IPS-18c (cell line): Measurements from ENCODE around the gene INPP5A.

Source experiments
- H3K4me3 ChIP-seq: 2 replicates; pipeline ENCODE4 v1.7.0; 2013; ENCODE audit warnings: low read depth, mild to moderate bottlenecking, low read length, moderate library complexity; ENCODE audit not compliant: insufficient read depth
- H3K9me3 ChIP-seq: one replicate; pipeline ENCODE4 v1.6.1; 2013; ENCODE audit warnings: mild to moderate bottlenecking, low read length, moderate library complexity; ENCODE audit not compliant: control insufficient read depth, insufficient read depth

INPP5A gene

GRCh38 chr10:132632851-132633684, 95.5 kb downstream of the INPP5A start:
- Histone ChIP-seq H3K4me3 (no peak overlapping the region), H3K9me3 (no peaks in the 10 kb centered on the region)

- Histone ChIP-seq H3K4me3 (no peak overlapping the region), H3K9me3 (no peaks in the 10 kb centered on the region)
Measured at GRCh38 chr10:132634241-132634946, 96.8 kb downstream of the INPP5A start.

- Histone ChIP-seq H3K4me3 (no peak overlapping the region), H3K9me3 (no peaks in the 10 kb centered on the region)
Measured at GRCh38 chr10:132634947-132635271, 97.3 kb downstream of the INPP5A start.

GRCh38 chr10:132636358-132636757, 98.8 kb downstream of the INPP5A start:
- Histone ChIP-seq H3K9me3 (no peaks in the 10 kb centered on the region), H3K4me3 (no peak overlapping the region)

GRCh38 chr10:132637477-132638129, 100.0 kb downstream of the INPP5A start:
- H3K4me3 ChIP-seq, result no peak overlapping the region
- H3K9me3 ChIP-seq, result no peaks in the 10 kb centered on the region

GRCh38 chr10:132638130-132638515, 100.5 kb downstream of the INPP5A start:
- H3K9me3 ChIP-seq, result no peaks in the 10 kb centered on the region
- H3K4me3 ChIP-seq, result no peak overlapping the region

GRCh38 chr10:132639470-132639869, 101.9 kb downstream of the INPP5A start:
- Histone ChIP-seq H3K4me3 (no peak overlapping the region), H3K9me3 (no peaks in the 10 kb centered on the region)

GRCh38 chr10:132640326-132641125, 102.9 kb downstream of the INPP5A start:
- no peak overlapping the region for H3K4me3 ChIP-seq

GRCh38 chr10:132641401-132641800, 103.8 kb downstream of the INPP5A start:
- Histone ChIP-seq H3K9me3 (no peaks in the 10 kb centered on the region), H3K4me3 (no peak overlapping the region)

More at GRCh38 chr10:132640326-132641125, 102.9 kb downstream of the INPP5A start:
- H3K9me3 ChIP-seq, result no peaks in the 10 kb centered on the region

GRCh38 chr10:132641966-132642731, 104.6 kb downstream of the INPP5A start:
- Histone ChIP-seq H3K4me3 (no peak overlapping the region), H3K9me3 (no peaks in the 10 kb centered on the region)

- H3K9me3 ChIP-seq, result no peaks in the 10 kb centered on the region
- H3K4me3 ChIP-seq, result no peak overlapping the region
Measured at GRCh38 chr10:132642732-132643008, 105.1 kb downstream of the INPP5A start.

- H3K4me3 ChIP-seq, result no peak overlapping the region
- no peaks in the 10 kb centered on the region for H3K9me3 ChIP-seq
Measured at GRCh38 chr10:132643709-132644526, 106.3 kb downstream of the INPP5A start.

GRCh38 chr10:132644527-132645246, 107.1 kb downstream of the INPP5A start:
- Histone ChIP-seq H3K9me3 (no peaks in the 10 kb centered on the region), H3K4me3 (no peak overlapping the region)

- Histone ChIP-seq H3K4me3 (no peak overlapping the region), H3K9me3 (no peaks in the 10 kb centered on the region)
Measured at GRCh38 chr10:132645247-132645530, 107.6 kb downstream of the INPP5A start.

- Histone ChIP-seq H3K4me3 (no peak overlapping the region), H3K9me3 (no peaks in the 10 kb centered on the region)
Measured at GRCh38 chr10:132645630-132646442, 108.2 kb downstream of the INPP5A start.
